RWPE2 (cell line): ENCODE results near the gene KRT35.

Source experiments
- ATAC-seq: fragments of 200-7000 bp; cut with Tn5 transposase; 3 replicates; pipeline ENCODE4 v1.9.1; 2021; ENCODE audit warnings: low read depth
- DNase-seq: peaks from one replicate; pipeline ENCODE4 v3.0.0-alpha.2; 2020; ENCODE audit warnings: low spot score
- H3K27ac ChIP-seq: fragments of 450-650 bp; 2 replicates; pipeline ENCODE4 v1.5.1; 2017; ENCODE audit warnings: mild to moderate bottlenecking; ENCODE audit not compliant: poor library complexity, severe bottlenecking
- H3K27me3 ChIP-seq: fragments of 250-450 bp; sonication (Bioruptor Pico); 2 replicates; pipeline ENCODE4 v1.5.1; 2021; ENCODE audit warnings: mild to moderate bottlenecking, moderate library complexity; ENCODE audit not compliant: insufficient read depth, poor library complexity, severe bottlenecking
- H3K36me3 ChIP-seq: fragments of 250-450 bp; sonication (Bioruptor Pico); 2 replicates; pipeline ENCODE4 v1.5.1; 2020; ENCODE audit warnings: low read depth, mild to moderate bottlenecking, moderate library complexity
- H3K4me1 ChIP-seq: fragments of 250-450 bp; sonication (Bioruptor Pico); 2 replicates; pipeline ENCODE4 v1.5.1; 2021; ENCODE audit warnings: mild to moderate bottlenecking, moderate library complexity; ENCODE audit not compliant: insufficient read depth, poor library complexity, severe bottlenecking
- H3K4me3 ChIP-seq: fragments of 250-450 bp; sonication (Bioruptor Pico); 2 replicates; pipeline ENCODE4 v1.5.1; 2021; ENCODE audit warnings: mild to moderate bottlenecking, moderate library complexity; ENCODE audit not compliant: severe bottlenecking
- H3K9me3 ChIP-seq: fragments of 250-450 bp; sonication (Bioruptor Pico); 2 replicates; pipeline ENCODE4 v1.5.1; 2021; ENCODE audit warnings: mild to moderate bottlenecking, moderate library complexity; ENCODE audit not compliant: severe bottlenecking
- TF ChIP-seq, protein P1 (sequence below): fragments of 450-650 bp; IDR thresholded peaks from one replicate; pipeline ENCODE4 v1.5.1; 2017; ENCODE audit warnings: mild to moderate bottlenecking, moderate library complexity; ENCODE audit not compliant: poor library complexity, severe bottlenecking

KRT35 gene

GRCh38 chr17:41446806-41447205, 34.1 kb downstream of the KRT35 start:
- H3K27ac ChIP-seq, result no peak overlapping the region
- H3K9me3 ChIP-seq, result no peaks in the 10 kb centered on the region
- DNase-seq, result no peak
- H3K36me3 ChIP-seq, result no peaks in the 10 kb centered on the region
- H3K4me3 ChIP-seq, result no peak overlapping the region
- peak; percentile 29; the same call in 1 of the 3 replicates for ATAC-seq
- no peaks in the 10 kb centered on the region for H3K4me1 ChIP-seq
- TF ChIP-seq, protein P1, sequence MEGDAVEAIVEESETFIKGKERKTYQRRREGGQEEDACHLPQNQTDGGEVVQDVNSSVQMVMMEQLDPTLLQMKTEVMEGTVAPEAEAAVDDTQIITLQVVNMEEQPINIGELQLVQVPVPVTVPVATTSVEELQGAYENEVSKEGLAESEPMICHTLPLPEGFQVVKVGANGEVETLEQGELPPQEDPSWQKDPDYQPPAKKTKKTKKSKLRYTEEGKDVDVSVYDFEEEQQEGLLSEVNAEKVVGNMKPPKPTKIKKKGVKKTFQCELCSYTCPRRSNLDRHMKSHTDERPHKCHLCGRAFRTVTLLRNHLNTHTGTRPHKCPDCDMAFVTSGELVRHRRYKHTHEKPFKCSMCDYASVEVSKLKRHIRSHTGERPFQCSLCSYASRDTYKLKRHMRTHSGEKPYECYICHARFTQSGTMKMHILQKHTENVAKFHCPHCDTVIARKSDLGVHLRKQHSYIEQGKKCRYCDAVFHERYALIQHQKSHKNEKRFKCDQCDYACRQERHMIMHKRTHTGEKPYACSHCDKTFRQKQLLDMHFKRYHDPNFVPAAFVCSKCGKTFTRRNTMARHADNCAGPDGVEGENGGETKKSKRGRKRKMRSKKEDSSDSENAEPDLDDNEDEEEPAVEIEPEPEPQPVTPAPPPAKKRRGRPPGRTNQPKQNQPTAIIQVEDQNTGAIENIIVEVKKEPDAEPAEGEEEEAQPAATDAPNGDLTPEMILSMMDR, result no peak
- H3K27me3 ChIP-seq, result no peaks in the 10 kb centered on the region

DNA sequence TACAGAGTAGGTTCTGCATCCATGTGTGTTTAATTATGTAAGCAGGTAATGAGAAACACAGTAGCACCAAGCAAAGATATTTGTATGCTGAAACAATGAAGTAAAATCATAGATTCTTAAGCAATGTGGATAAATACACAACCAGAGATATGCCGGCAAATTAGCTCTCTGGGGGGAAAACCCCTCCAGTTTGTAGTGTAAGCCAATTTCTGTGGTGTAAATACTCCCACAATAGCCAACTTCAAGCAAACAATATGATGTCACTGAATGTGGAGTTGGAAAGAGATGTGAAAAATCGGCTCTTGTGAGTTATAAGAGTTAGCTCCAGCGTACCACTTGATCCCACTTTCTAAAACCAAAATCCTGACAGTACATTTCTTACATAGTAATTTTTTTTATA, 36.3 kb downstream of the KRT35 start:
- no peak overlapping the region for H3K27ac ChIP-seq
- no peaks in the 10 kb centered on the region for H3K36me3 ChIP-seq
- ATAC-seq, result no peak
- H3K9me3 ChIP-seq, result no peaks in the 10 kb centered on the region
- H3K27me3 ChIP-seq, result no peaks in the 10 kb centered on the region
- no peaks in the 10 kb centered on the region for H3K4me1 ChIP-seq
- H3K4me3 ChIP-seq, result no peak overlapping the region
- no peak for DNase-seq
- TF ChIP-seq, protein P1, result no peak

- TF ChIP-seq, protein P1, result no peak
- Histone ChIP-seq H3K4me1 (no peaks in the 10 kb centered on the region), H3K27ac (no peak overlapping the region), H3K27me3 (no peaks in the 10 kb centered on the region), H3K4me3 (no peak overlapping the region), H3K9me3 (no peaks in the 10 kb centered on the region), H3K36me3 (no peaks in the 10 kb centered on the region)
- no peak for ATAC-seq
- DNase-seq, result no peak
Measured at GRCh38 chr17:41444186-41444585, 36.8 kb downstream of the KRT35 start.

GRCh38 chr17:41442739-41443138, 38.2 kb downstream of the KRT35 start:
- no peaks in the 10 kb centered on the region for H3K4me1 ChIP-seq
- no peaks in the 10 kb centered on the region for H3K9me3 ChIP-seq
- TF ChIP-seq, protein P1, result no peak

DNA sequence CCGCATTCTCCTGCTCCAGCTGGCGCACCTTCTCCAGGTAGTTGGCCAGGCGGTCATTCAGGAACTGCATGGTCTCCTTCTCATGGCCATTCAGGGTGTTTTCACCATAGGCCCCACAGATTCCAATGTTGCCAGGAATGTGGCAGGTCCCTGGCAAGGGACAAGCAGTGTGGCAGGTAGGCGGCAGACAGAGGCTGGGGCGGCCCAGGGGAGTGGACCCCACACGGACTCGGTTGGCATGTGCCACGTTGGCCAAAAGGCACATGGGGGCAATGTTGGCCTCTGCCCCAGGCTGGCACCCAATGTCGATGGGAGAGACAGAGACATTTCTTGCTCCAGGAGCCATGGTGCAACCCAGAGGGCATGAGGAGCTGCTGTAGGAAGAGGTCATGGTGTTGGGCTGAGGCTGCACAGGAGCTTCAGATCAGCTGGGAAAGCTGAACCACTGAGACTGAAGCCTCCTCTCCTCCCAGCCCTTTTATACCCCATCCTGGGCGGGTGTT, 40.4 kb downstream of the KRT35 start, which contains the start of gene KRT38:
KRT38 (minus strand) TSS at position 453 of the 503 bp plus-strand sequence; CDS start at position 391, 62 bp downstream.
- H3K9me3 ChIP-seq, result no peaks in the 10 kb centered on the region
- H3K4me1 ChIP-seq, result no peaks in the 10 kb centered on the region
- ATAC-seq (no peak), DNase-seq (no peak)
- no peaks in the 10 kb centered on the region for H3K27me3 ChIP-seq
- H3K27ac ChIP-seq, result no peak within 1 kb of the TSS
- TF ChIP-seq, protein P1, result no peak
- H3K36me3 ChIP-seq, result no peaks in the 10 kb centered on the region
- no peak within 1 kb of the TSS for H3K4me3 ChIP-seq

More at GRCh38 chr17:41442739-41443138, 38.2 kb downstream of the KRT35 start:
- Histone ChIP-seq H3K36me3 (no peaks in the 10 kb centered on the region), H3K27ac (no peak overlapping the region), H3K27me3 (no peaks in the 10 kb centered on the region), H3K4me3 (no peak overlapping the region)
- DNase-seq (no peak), ATAC-seq (no peak)
